HG03439 (cell line): ENCODE results near the gene HDHD5.
"Not testable (repeated sequence)": the region's sequence is repeated elsewhere in the genome, so short reads cannot be mapped to it uniquely, and the experiment has no call there.

Experiments used
- ATAC-seq: cut with Tn5 transposase; IDR thresholded peaks from one replicate; pipeline ENCODE4 v1.9.1; 2021; ENCODE audit warnings: mild to moderate bottlenecking, moderate library complexity; ENCODE audit not compliant: unreplicated experiment

Gene HDHD5

GRCh38 chr22:17157714-17158113 is 1.4 kb downstream of the HDHD5 start:
- ATAC-seq: no peak

GRCh38 chr22:17155941-17156340 is 3.1 kb downstream of the HDHD5 start:
- no peak for ATAC-seq

- ATAC-seq: no peak
These were observed 6.1 kb downstream of the HDHD5 start for GRCh38 chr22:17152971-17153370.

- no peak for ATAC-seq
These were observed 6.7 kb downstream of the HDHD5 start for GRCh38 chr22:17152340-17152739.

GRCh38 chr22:17149076-17149815 is 9.8 kb downstream of the HDHD5 start:
- no peak for ATAC-seq

GRCh38 chr22:17147458-17147857 is 11.6 kb downstream of the HDHD5 start:
- ATAC-seq: not testable (repeated sequence)

- ATAC-seq: no peak
These were observed 13.9 kb downstream of the HDHD5 start for GRCh38 chr22:17145021-17145680.

- ATAC-seq: no peak
These were observed 15.3 kb downstream of the HDHD5 start for GRCh38 chr22:17143826-17144225.

GRCh38 chr22:17143101-17143500 is 16.0 kb downstream of the HDHD5 start:
- ATAC-seq: no peak

GRCh38 chr22:17140826-17141766 is 18.0 kb downstream of the HDHD5 start:
- no peak for ATAC-seq

GRCh38 chr22:17140022-17140421 is 19.1 kb downstream of the HDHD5 start:
- ATAC-seq: no peak

GRCh38 chr22:17138513-17138912 is 20.6 kb downstream of the HDHD5 start:
- no peak for ATAC-seq

- no peak for ATAC-seq
These were observed 21.1 kb downstream of the HDHD5 start for GRCh38 chr22:17137861-17138425.

- ATAC-seq: no peak
These were observed 21.9 kb downstream of the HDHD5 start for GRCh38 chr22:17137170-17137569.

GRCh38 chr22:17135153-17135760 is 23.8 kb downstream of the HDHD5 start:
- no peak for ATAC-seq

GRCh38 chr22:17133137-17133536 is 25.9 kb downstream of the HDHD5 start:
- no peak for ATAC-seq

- ATAC-seq: no peak
These were observed 27.0 kb downstream of the HDHD5 start for GRCh38 chr22:17132112-17132511.

- ATAC-seq: no peak
These were observed 27.4 kb downstream of the HDHD5 start for GRCh38 chr22:17131686-17132085.

- no peak for ATAC-seq
These were observed 28.9 kb downstream of the HDHD5 start for GRCh38 chr22:17130199-17130598.
